Activated T-cell treated with anti-CD3 and anti-CD28 coated beads for 1 hour (primary cell): ENCODE results near the gene PPP1R3F.
"Not testable (repeated sequence)": the region's sequence is repeated elsewhere in the genome, so short reads cannot be mapped to it uniquely, and the experiment has no call there.

Experiments
- DNase-seq: peaks from one replicate; pipeline ENCODE4 v3.0.0-alpha.2; 2020; ENCODE audit warnings: low read depth

PPP1R3F gene

DNA sequence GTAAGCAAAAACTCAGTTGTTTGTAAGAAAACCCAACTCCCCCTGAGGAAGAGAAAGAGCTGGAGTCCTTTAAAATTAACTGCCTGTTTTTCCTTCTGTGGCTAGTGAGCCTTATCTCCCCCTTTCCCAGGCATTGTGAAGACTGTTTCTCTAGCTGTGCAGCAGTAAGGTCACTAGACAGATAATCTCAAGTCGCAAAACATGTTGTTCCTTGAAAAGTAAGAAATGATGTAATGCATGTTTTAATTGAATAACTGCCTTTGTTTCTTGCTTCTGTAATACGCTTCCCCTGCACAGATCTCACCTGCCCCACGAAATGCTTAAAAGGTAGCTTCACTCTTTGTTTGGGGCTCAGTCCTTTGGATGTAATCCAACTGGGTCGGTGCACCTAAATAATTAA, 46.5 kb downstream of the PPP1R3F start:
- DNase-seq: no peak

DNA sequence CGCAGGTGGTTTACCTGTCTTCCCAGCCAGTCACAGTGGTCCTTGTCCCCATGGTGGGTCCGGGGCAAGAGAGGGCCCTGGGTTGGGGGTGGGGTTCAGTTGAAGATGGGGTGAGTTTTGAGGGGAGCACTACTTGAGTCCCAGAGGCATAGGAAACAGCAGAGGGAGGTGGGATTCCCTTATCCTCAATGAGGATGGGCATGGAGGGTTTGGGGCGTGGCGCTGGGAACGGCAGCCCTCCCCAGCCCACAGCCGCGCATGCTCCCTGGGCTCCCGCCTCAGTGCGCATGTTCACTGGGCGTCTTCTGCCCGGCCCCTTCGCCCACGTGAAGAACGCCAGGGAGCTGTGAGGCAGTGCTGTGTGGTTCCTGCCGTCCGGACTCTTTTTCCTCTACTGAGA, 52.1 kb downstream of the PPP1R3F start, which contains the start of gene GAGE12J:
GAGE12J (plus strand) TSS at position 301 of the 400 bp plus-strand sequence. CDS start 1,157 bp downstream, outside the sequence.
- DNase-seq: not testable (repeated sequence)

DNA sequence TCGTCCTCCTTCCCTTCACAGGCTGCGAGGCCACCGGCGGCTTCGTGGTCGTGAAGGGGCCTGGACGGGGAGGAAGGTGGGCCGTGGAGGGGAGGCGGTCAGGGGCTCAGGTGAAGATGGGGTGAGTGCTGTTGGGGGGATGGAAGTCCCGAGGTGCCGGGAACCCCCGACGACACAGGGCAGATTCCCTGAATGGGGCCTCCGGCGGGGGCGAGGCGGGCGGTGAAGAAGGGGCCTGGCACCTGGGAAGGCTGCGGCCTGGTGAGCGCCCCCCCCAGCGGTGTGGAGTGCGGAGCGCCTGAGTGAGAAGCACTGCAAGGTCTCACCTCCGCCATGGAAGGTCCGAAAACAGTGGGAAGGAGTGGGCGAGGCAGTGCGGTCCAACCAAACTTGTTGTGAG, 52.7 kb downstream of the PPP1R3F start:
- DNase-seq: not testable (repeated sequence)

DNA sequence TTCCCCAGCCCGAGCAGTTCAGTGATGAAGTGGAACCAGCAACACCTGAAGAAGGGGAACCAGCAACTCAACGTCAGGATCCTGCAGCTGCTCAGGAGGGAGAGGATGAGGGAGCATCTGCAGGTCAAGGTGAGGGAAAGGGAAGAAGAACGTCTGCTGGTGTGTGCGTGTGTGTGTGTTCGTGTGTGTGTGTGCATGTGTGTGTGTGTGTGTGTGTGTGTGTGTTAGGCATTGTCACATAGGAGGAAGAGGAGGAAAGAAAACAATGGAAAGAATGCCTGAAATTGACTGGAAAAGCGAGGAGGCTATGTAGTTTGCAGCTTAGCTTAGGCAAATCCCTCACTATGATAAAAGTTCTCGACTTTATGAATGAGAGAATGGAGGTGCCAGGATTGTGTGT, 54.1 kb downstream of the PPP1R3F start:
- DNase-seq: not testable (repeated sequence)

DNA sequence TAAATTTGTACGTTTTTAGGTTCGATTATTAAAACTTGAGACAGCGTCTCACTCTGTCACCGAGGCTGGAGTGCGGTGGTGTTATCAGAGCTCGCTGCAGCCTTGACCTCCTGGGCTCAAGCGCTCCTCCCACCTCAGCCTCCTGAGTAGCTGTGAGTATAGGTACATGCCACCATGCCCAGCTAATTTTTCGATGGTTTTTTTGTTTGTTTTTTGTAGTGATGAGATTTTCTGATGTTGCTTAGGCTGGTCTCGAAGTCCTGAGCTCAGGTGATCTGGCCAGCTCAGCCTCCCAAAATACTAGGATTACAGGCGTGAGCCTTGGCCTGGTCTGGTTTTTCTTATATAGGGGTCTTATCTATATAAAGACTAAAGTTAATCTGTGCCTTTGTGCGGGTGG, 60.8 kb downstream of the PPP1R3F start:
- DNase-seq: not testable (repeated sequence)

DNA sequence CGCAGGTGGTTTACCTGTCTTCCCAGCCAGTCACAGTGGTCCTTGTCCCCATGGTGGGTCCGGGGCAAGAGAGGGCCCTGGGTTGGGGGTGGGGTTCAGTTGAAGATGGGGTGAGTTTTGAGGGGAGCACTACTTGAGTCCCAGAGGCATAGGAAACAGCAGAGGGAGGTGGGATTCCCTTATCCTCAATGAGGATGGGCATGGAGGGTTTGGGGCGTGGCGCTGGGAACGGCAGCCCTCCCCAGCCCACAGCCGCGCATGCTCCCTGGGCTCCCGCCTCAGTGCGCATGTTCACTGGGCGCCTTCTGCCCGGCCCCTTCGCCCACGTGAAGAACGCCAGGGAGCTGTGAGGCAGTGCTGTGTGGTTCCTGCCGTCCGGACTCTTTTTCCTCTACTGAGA, 61.7 kb downstream of the PPP1R3F start, which contains the start of gene GAGE13:
GAGE13 (plus strand) TSS at position 301 of the 400 bp plus-strand sequence. CDS start 1,156 bp downstream, outside the sequence.
- DNase-seq: not testable (repeated sequence)

DNA sequence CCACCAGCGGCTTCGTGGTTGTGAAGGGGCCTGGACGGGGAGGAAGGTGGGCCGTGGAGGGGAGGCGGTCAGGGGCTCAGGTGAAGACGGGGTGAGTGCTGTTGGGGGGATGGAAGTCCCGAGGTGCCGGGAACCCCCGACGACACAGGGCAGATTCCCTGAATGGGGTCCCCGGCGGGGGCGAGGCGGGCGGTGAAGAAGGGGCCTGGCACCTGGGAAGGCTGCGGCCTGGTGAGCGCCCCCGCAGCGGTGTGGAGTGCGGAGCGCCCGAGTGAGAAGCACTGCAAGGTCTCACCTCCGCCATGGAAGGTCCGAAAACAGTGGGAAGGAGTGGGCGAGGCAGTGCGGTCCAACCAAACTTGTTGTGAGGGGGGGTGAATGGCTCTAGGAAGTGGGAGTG, 62.2 kb downstream of the PPP1R3F start:
- not testable (repeated sequence) for DNase-seq
